CD14-positive monocyte (primary cell): ENCODE measurements around the gene PIAS4. TPM values are rescaled to one million over a fixed set of nuclear protein-coding genes. Genes with fewer than 3 reads are reported as not detected.
"Not testable (repeated sequence)": the region's sequence is repeated elsewhere in the genome, so short reads cannot be mapped to it uniquely, and the experiment has no call there.

Source experiments
- DNase-seq, 3 donors: peaks; one replicate each; pipeline ENCODE4 v3.0.0-alpha.2; 2011 to 2022
- H2AFZ ChIP-seq: 2 replicates; pipeline ENCODE4 v1.6.0; 2012; ENCODE audit warnings: mild to moderate bottlenecking, low read depth, low read length, inconsistent platforms; ENCODE audit not compliant: insufficient read depth, poor library complexity, severe bottlenecking
- H3K27ac ChIP-seq, 2 donors: 1 replicate in 1 of 2; 2 replicates in 1 of 2; pipeline ENCODE4 v1.5.1; 2012 to 2013; ENCODE audit warnings: low read length in 2 of 2, control low read depth in 1 of 2, inconsistent platforms in 1 of 2, low read depth in 1 of 2, mild to moderate bottlenecking in 1 of 2
- H3K27me3 ChIP-seq, 2 donors: one replicate each; pipeline versions ENCODE4 v1.6.0 to v1.6.1; 2011 to 2013; ENCODE audit warnings: low read length in 2 of 2; ENCODE audit not compliant: control insufficient read depth in 2 of 2, insufficient read depth in 2 of 2
- H3K36me3 ChIP-seq, 2 donors: replicated peaks in 1 of 2; 1 replicate in 1 of 2; 2 replicates in 1 of 2; pipeline versions ENCODE4 v1.5.1 to v1.6.1; 2012 to 2013; ENCODE audit warnings: low read length in 2 of 2, control low read depth in 1 of 2, inconsistent platforms in 1 of 2, mild to moderate bottlenecking in 1 of 2; ENCODE audit not compliant: insufficient read depth in 2 of 2, control insufficient read depth in 1 of 2
- H3K4me1 ChIP-seq, 2 donors: 1 replicate in 1 of 2; 2 replicates in 1 of 2; pipeline versions ENCODE4 v1.5.1 to v1.6.1; 2012 to 2013; ENCODE audit warnings: low read length in 2 of 2, control low read depth in 1 of 2, inconsistent platforms in 1 of 2, mild to moderate bottlenecking in 1 of 2, moderate library complexity in 1 of 2; ENCODE audit not compliant: insufficient read depth in 2 of 2, control insufficient read depth in 1 of 2
- H3K4me2 ChIP-seq: replicated peaks from 2 replicates; pipeline ENCODE3; 2012; ENCODE audit warnings: low read length, moderate library complexity, mild to moderate bottlenecking; ENCODE audit not compliant: poor library complexity, severe bottlenecking; ENCODE audit errors: extremely low read depth
- H3K4me3 ChIP-seq, 3 experiments: fragments of 200-600 bp in 1 of 3; sonication (generic) in 1 of 3; replicated peaks in 1 of 3; 1 replicate in 2 of 3; 2 replicates in 1 of 3; pipeline ENCODE4 v1.5.1; 2011 to 2013; ENCODE audit warnings: low read length in 3 of 3, mild to moderate bottlenecking in 3 of 3, control low read depth in 2 of 3, low read depth in 2 of 3, inconsistent platforms in 1 of 3, moderate library complexity in 1 of 3
- H3K79me2 ChIP-seq: 2 replicates; pipeline ENCODE4 v1.6.0; 2012; ENCODE audit warnings: mild to moderate bottlenecking, control low read depth, inconsistent platforms, low read length, moderate library complexity; ENCODE audit not compliant: insufficient read depth
- H3K9ac ChIP-seq: 2 replicates; pipeline ENCODE4 v1.6.0; 2017; ENCODE audit warnings: low read length, mild to moderate bottlenecking; ENCODE audit not compliant: insufficient read depth, poor library complexity, severe bottlenecking
- H3K9me3 ChIP-seq, 2 donors: replicated peaks in 1 of 2; 1 replicate in 1 of 2; 2 replicates in 1 of 2; pipeline versions ENCODE4 v1.5.1 to v1.6.1; 2012 to 2013; ENCODE audit warnings: low read length in 2 of 2, control low read depth in 1 of 2; ENCODE audit not compliant: control insufficient read depth in 1 of 2, insufficient read depth in 1 of 2
- H4K20me1 ChIP-seq: 2 replicates; pipeline ENCODE4 v1.6.0; 2012; ENCODE audit warnings: mild to moderate bottlenecking, low read length, control low read depth, moderate library complexity; ENCODE audit not compliant: insufficient read depth
- H3K27ac Mint-ChIP-seq, 7 donors: one replicate each; pipeline ENCODE4 v1.8.0; 2020; ENCODE audit warnings: mild to moderate bottlenecking in 7 of 7, mixed read lengths in 7 of 7, moderate library complexity in 6 of 7, inconsistent platforms in 2 of 7
- H3K27me3 Mint-ChIP-seq, 3 donors: one replicate each; pipeline ENCODE4 v1.8.0; 2021 to 2022; ENCODE audit warnings: low read depth in 3 of 3, mild to moderate bottlenecking in 3 of 3, mixed read lengths in 3 of 3, moderate library complexity in 3 of 3, inconsistent platforms in 1 of 3
- H3K36me3 Mint-ChIP-seq, 2 donors: one replicate each; pipeline ENCODE4 v1.8.0; 2020; ENCODE audit warnings: mixed read lengths in 2 of 2, inconsistent platforms in 1 of 2, mild to moderate bottlenecking in 1 of 2
- H3K4me1 Mint-ChIP-seq: one replicate; pipeline ENCODE4 v1.8.0; 2020; ENCODE audit warnings: mild to moderate bottlenecking, mixed read lengths
- H3K4me3 Mint-ChIP-seq, 2 donors: one replicate each; pipeline ENCODE4 v1.8.0; 2020; ENCODE audit warnings: mild to moderate bottlenecking in 2 of 2, mixed read lengths in 2 of 2, moderate library complexity in 1 of 2
- H3K9me3 Mint-ChIP-seq, 7 donors: one replicate each; pipeline ENCODE4 v1.8.0; 2020 to 2022; ENCODE audit warnings: mixed read lengths in 7 of 7, mild to moderate bottlenecking in 6 of 7, moderate library complexity in 6 of 7, inconsistent platforms in 2 of 7
- CTCF ChIP-seq: fragments of 200-600 bp; IDR thresholded peaks from one replicate; pipeline ENCODE4 v1.8.0; 2022; ENCODE audit warnings: antibody characterized with exemption, mild to moderate bottlenecking
- WGBS: methylation state at CpG from one replicate; pipeline ENCODE4 v1.1.5; 2013; ENCODE audit warnings: missing lambda C conversion rate; ENCODE audit not compliant: insufficient coverage; 5-methylcytosine and 5-hydroxymethylcytosine counted together
- intact Hi-C, 2 donors: fragments of 100-400 bp; cut with micrococcal nuclease; formaldehyde crosslinking; loops; one replicate each; pipeline versions ENCODE4 v1.15.0 to v1.15.1; 2023
- polyA plus RNA-seq, 3 donors: library from polyadenylated mRNA; depleted of rRNA in 1 of 3; unstranded in 2 of 3; stranded (reverse) in 1 of 3; fragments of 300-500 nt in 2 of 3; fragments of >200 nt in 1 of 3; fragmentation: Illumina TruSeq in 2 of 3; gene quantifications; 1 replicate in 2 of 3; 2 replicates in 1 of 3; pipeline ENCODE4 v1.2.3, GENCODE V29; 2012 to 2021

PIAS4 gene
- polyA plus RNA-seq, 3 donors: 2.3 to 8.1 (median 5.9) TPM

GRCh38 chr19:4010808-4011110 lies 3.2 kb downstream of the PIAS4 start:
- no peak overlapping the region for H3K9ac ChIP-seq
- no peaks in the 10 kb centered on the region for H3K27me3 ChIP-seq
- H4K20me1 ChIP-seq: peaks cover 77% of the 10 kb centered on the region
- H3K4me2 ChIP-seq: no peak overlapping the region
- peaks cover 19 to 40% of the 10 kb centered on the region in 2 donors for H3K4me1 ChIP-seq
- peaks cover 33 to 52% of the 10 kb centered on the region in 2 donors for H3K36me3 ChIP-seq
- TF ChIP-seq CTCF: no peak
- Mint-ChIP-seq H3K4me3 (no peak overlapping the region), H3K4me1 (peaks cover 38% of the 10 kb centered on the region), H3K9me3 (no peaks in the 10 kb centered on the region), H3K36me3 (peaks cover 22 to 49% of the 10 kb centered on the region in 2 donors), H3K27me3 (peaks cover 0 to 1% (median 0%) of the 10 kb centered on the region in 3 donors), H3K27ac (no peak overlapping the region)
- H3K9me3 ChIP-seq: no peaks in the 10 kb centered on the region
- peaks cover 82% of the 10 kb centered on the region for H3K79me2 ChIP-seq
- intact Hi-C loops: no loop called here
- no peak overlapping the region for H2AFZ ChIP-seq
- WGBS: 97% methylated on average over 13 of the region's 14 CpGs
- no peak overlapping the region for H3K4me3 ChIP-seq
- DNase-seq: no peak
- H3K27ac ChIP-seq: no peak overlapping the region

- H3K79me2 ChIP-seq: peaks cover 89% of the 10 kb centered on the region
- H3K27ac ChIP-seq, H3K4me3 ChIP-seq, intact Hi-C loops, H2AFZ ChIP-seq, H3K9me3 ChIP-seq, H3K9ac ChIP-seq, DNase-seq, H3K4me2 ChIP-seq, H3K27me3 ChIP-seq, H3K4me3 Mint-ChIP-seq, H3K27me3 Mint-ChIP-seq, H3K9me3 Mint-ChIP-seq: not testable (repeated sequence)
- Mint-ChIP-seq H3K4me1 (peaks cover 37% of the 10 kb centered on the region), H3K27ac (peak overlapping the region in 2 of 7 donors; percentile 53 to 81), H3K36me3 (peaks cover 24 to 55% of the 10 kb centered on the region in 2 donors)
- 100% methylated on average over 3 of the region's 6 CpGs for WGBS
- H4K20me1 ChIP-seq: peaks cover 84% of the 10 kb centered on the region
- peaks cover 39 to 59% of the 10 kb centered on the region in 2 donors for H3K36me3 ChIP-seq
- peaks cover 17 to 39% of the 10 kb centered on the region in 2 donors for H3K4me1 ChIP-seq
Observed at GRCh38 chr19:4011430-4011829, 3.9 kb downstream of the PIAS4 start.
